HepG2 (cell line): ENCODE measurements around the gene SLC16A6. TPM values are rescaled to one million over a fixed set of nuclear protein-coding genes. Genes with fewer than 3 reads are reported as not detected.

Experiments used
- ATAD3A ChIP-seq: sonication (generic); formaldehyde crosslinking; IDR thresholded peaks from 2 replicates; pipeline ENCODE4 v1.4.0; 2020; ENCODE audit warnings: missing genetic modification reagents
- ATRX ChIP-seq: sonication (generic); formaldehyde crosslinking; IDR thresholded peaks from 2 replicates; pipeline ENCODE4 v1.4.0; 2020; ENCODE audit warnings: missing genetic modification reagents, borderline replicate concordance
- CBX5 ChIP-seq: sonication (generic); formaldehyde crosslinking; IDR thresholded peaks from 2 replicates; pipeline ENCODE4 v1.4.0; 2020; ENCODE audit warnings: missing genetic modification reagents, borderline replicate concordance
- EED ChIP-seq: sonication (generic); formaldehyde crosslinking; IDR thresholded peaks from 2 replicates; pipeline ENCODE4 v1.5.0; 2020; ENCODE audit warnings: mild to moderate bottlenecking, missing genetic modification reagents
- FOXJ3 ChIP-seq: sonication (generic); formaldehyde crosslinking; IDR thresholded peaks from 2 replicates; pipeline ENCODE4 v1.4.0; 2020; ENCODE audit warnings: missing genetic modification reagents, mild to moderate bottlenecking, borderline replicate concordance
- KDM4B ChIP-seq: sonication (generic); formaldehyde crosslinking; IDR thresholded peaks from 2 replicates; pipeline ENCODE4 v1.4.0; 2020; ENCODE audit warnings: missing genetic modification reagents
- KLF6 ChIP-seq: IDR thresholded peaks from 2 replicates; pipeline ENCODE4 v1.8.0; 2016; ENCODE audit warnings: missing biosample characterization, missing genetic modification reagents
- MAFK ChIP-seq, 2 experiments: IDR thresholded peaks in 1 of 2; conservative IDR thresholded peaks in 1 of 2; 2 replicates each; pipeline ENCODE4 v1.6.1; 2011; ENCODE audit warnings: improper control_type of control experiment in 2 of 2, low read length in 2 of 2
- MBNL3 ChIP-seq: fragments of 250-450 bp; sonication (Bioruptor Pico); conservative IDR thresholded peaks from 2 replicates; pipeline ENCODE4 v1.8.0; 2022; ENCODE audit warnings: mild to moderate bottlenecking, inconsistent platforms
- MYNN ChIP-seq: sonication (generic); formaldehyde crosslinking; IDR thresholded peaks from 2 replicates; pipeline ENCODE4 v1.4.0; 2020; ENCODE audit warnings: mild to moderate bottlenecking, low read depth, missing genetic modification reagents
- NFKBIZ ChIP-seq: IDR thresholded peaks from 2 replicates; pipeline ENCODE4 v1.6.1; 2018; ENCODE audit warnings: missing genetic modification reagents, missing compliant biosample characterization
- NR2C2 ChIP-seq: sonication (generic); formaldehyde crosslinking; IDR thresholded peaks from 2 replicates; pipeline ENCODE4 v1.4.0; 2020; ENCODE audit warnings: missing genetic modification reagents, mild to moderate bottlenecking, moderate library complexity, borderline replicate concordance
- PPARG ChIP-seq: conservative IDR thresholded peaks from 2 replicates; pipeline ENCODE4 v1.6.1; 2016; ENCODE audit warnings: missing biosample characterization, missing genetic modification reagents
- SAFB2 ChIP-seq: sonication (generic); formaldehyde crosslinking; IDR thresholded peaks from 2 replicates; pipeline ENCODE4 v1.5.1; 2020; ENCODE audit warnings: missing genetic modification reagents, low read depth, mild to moderate bottlenecking, borderline replicate concordance
- TOPORS ChIP-seq: sonication (generic); formaldehyde crosslinking; IDR thresholded peaks from 2 replicates; pipeline ENCODE4 v1.8.0; 2023; ENCODE audit warnings: mild to moderate bottlenecking, missing genetic modification reagents
- ZBTB7B ChIP-seq: sonication (generic); formaldehyde crosslinking; IDR thresholded peaks from 2 replicates; pipeline ENCODE4 v1.4.0; 2020; ENCODE audit warnings: missing genetic modification reagents
- ZNF232 ChIP-seq: sonication (generic); formaldehyde crosslinking; IDR thresholded peaks from 2 replicates; pipeline ENCODE4 v1.4.0; 2020; ENCODE audit warnings: missing genetic modification reagents, borderline replicate concordance
- ZNF382 ChIP-seq: sonication (generic); formaldehyde crosslinking; IDR thresholded peaks from 2 replicates; pipeline ENCODE4 v1.5.0; 2020; ENCODE audit warnings: missing genetic modification reagents, mild to moderate bottlenecking, borderline replicate concordance
- ZNF619 ChIP-seq: sonication (generic); formaldehyde crosslinking; IDR thresholded peaks from 2 replicates; pipeline ENCODE4 v1.4.0; 2020; ENCODE audit warnings: mild to moderate bottlenecking, missing genetic modification reagents
- ZNF713 ChIP-seq: sonication (generic); formaldehyde crosslinking; IDR thresholded peaks from 2 replicates; pipeline ENCODE4 v1.4.0; 2020; ENCODE audit warnings: mild to moderate bottlenecking, missing genetic modification reagents
- ZNF883 ChIP-seq: sonication (generic); formaldehyde crosslinking; IDR thresholded peaks from 2 replicates; pipeline ENCODE4 v1.5.1; 2020; ENCODE audit warnings: mild to moderate bottlenecking, missing genetic modification reagents; ENCODE audit errors: not compliant biosample characterization
- ZSCAN30 ChIP-seq: sonication (generic); formaldehyde crosslinking; IDR thresholded peaks from 2 replicates; pipeline ENCODE4 v1.5.0; 2020; ENCODE audit warnings: mild to moderate bottlenecking, missing genetic modification reagents
- polyA plus RNA-seq, 8 experiments: library from polyadenylated mRNA; depleted of rRNA in 3 of 8; stranded (reverse) in 7 of 8; unstranded in 1 of 8; fragments of >200 nt; fragmentation: Illumina TruSeq in 4 of 8; extraction: Trizol in 4 of 8; gene quantifications; 2 replicates each; pipeline versions ENCODE4 v1.2.1 to v1.2.3, GENCODE V29; 2011 to 2016; ENCODE audit warnings: low read depth in 4 of 8, missing spikeins in 1 of 8, mixed read lengths in 1 of 8; ENCODE audit not compliant: insufficient read depth in 1 of 8
- total RNA-seq, 5 experiments: library from RNA; depleted of rRNA; stranded (reverse); fragments of >200 nt; fragmentation: Illumina TruSeq; extraction: Trizol; gene quantifications; 2 replicates each; pipeline ENCODE4 v1.2.3, GENCODE V29; 2016; ENCODE audit warnings: low read depth in 1 of 5
- TF ChIP-seq, protein P1 (sequence below): sonication (generic); formaldehyde crosslinking; conservative IDR thresholded peaks from 2 replicates; pipeline ENCODE4 v1.4.0; 2020; ENCODE audit warnings: mild to moderate bottlenecking, missing genetic modification reagents, moderate library complexity
- TF ChIP-seq, protein P2 (sequence below): sonication (generic); formaldehyde crosslinking; IDR thresholded peaks from 2 replicates; pipeline ENCODE4 v1.4.0; 2020; ENCODE audit warnings: mild to moderate bottlenecking, missing genetic modification reagents
- TF ChIP-seq, protein P3 (sequence below): IDR thresholded peaks from 2 replicates; pipeline ENCODE4 v1.6.1; 2016; ENCODE audit warnings: missing biosample characterization, missing genetic modification reagents, low read depth

The SLC16A6 gene
- total and polyA plus RNA-seq, 2 of the 13 experiments (the other 11 are each of a cell fraction or from before 2014, with no cell fraction given): 1.1 to 44.7 TPM

DNA sequence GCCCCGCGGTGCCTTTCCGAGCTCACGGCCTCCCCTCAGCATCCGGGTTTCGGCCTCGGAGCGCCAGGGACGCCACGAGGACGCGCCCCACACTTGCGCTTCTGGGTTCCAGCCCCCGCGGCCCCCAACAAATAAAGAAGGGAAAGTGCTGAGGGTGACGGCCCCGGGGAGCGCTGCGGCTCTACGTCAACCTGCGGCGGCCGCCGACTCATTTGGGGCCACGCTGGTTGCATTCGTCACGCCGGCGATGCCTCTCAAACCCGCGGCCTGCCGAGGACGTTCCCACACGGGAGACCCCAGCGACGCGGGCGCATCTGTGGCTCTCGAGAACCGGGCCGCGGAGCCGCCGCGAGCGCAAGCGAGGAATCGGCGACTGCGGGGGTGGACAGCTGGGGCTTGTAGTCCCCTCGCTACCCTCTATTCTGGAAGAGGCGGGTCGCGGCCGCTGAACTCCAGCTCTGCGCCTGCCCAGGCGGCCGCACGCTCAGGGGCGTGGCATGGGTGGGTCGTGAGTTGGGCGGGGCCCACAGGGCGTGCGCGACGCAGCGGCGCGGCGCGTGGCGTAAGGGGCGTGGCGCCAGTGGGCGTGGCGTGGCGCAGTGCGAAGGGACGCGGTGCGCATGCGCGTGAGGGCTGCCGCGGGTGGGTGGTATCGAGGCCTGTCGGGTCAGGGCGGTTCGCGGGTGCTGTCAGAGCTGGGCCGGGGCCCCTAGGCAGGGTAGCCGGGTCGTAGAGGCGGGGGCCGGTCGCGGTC lies 43.3 kb downstream of the SLC16A6 start, which contains the start of gene AMZ2 (continued):
- no peak for TF ChIP-seq ATRX
- TF ChIP-seq ZNF232 (CRISPR knock-in tag): no peak
- TF ChIP-seq ZNF883 (CRISPR knock-in tag): peak; percentile 96
- TF ChIP-seq, protein P1, sequence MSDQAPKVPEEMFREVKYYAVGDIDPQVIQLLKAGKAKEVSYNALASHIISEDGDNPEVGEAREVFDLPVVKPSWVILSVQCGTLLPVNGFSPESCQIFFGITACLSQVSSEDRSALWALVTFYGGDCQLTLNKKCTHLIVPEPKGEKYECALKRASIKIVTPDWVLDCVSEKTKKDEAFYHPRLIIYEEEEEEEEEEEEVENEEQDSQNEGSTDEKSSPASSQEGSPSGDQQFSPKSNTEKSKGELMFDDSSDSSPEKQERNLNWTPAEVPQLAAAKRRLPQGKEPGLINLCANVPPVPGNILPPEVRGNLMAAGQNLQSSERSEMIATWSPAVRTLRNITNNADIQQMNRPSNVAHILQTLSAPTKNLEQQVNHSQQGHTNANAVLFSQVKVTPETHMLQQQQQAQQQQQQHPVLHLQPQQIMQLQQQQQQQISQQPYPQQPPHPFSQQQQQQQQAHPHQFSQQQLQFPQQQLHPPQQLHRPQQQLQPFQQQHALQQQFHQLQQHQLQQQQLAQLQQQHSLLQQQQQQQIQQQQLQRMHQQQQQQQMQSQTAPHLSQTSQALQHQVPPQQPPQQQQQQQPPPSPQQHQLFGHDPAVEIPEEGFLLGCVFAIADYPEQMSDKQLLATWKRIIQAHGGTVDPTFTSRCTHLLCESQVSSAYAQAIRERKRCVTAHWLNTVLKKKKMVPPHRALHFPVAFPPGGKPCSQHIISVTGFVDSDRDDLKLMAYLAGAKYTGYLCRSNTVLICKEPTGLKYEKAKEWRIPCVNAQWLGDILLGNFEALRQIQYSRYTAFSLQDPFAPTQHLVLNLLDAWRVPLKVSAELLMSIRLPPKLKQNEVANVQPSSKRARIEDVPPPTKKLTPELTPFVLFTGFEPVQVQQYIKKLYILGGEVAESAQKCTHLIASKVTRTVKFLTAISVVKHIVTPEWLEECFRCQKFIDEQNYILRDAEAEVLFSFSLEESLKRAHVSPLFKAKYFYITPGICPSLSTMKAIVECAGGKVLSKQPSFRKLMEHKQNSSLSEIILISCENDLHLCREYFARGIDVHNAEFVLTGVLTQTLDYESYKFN (CRISPR knock-in tag): no peak; the same call in 1 of the 2 replicates
- TF ChIP-seq ATAD3A (CRISPR knock-in tag): 0 out of 2 replicates have a peak, but pooled peaks have one; percentile 36
- no peak; the same call in 1 of the 2 replicates for TF ChIP-seq PPARG (CRISPR knock-in tag)
- no peak; the same call in 1 of the 2 replicates for TF ChIP-seq FOXJ3 (CRISPR knock-in tag)
- peak; percentile 45 for TF ChIP-seq ZNF619
- TF ChIP-seq, protein P2, sequence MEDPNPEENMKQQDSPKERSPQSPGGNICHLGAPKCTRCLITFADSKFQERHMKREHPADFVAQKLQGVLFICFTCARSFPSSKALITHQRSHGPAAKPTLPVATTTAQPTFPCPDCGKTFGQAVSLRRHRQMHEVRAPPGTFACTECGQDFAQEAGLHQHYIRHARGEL (CRISPR knock-in tag): peak; percentile 94
- peak; percentile 77 for TF ChIP-seq ZBTB7B (CRISPR knock-in tag)
- peak; percentile 89 for TF ChIP-seq EED (CRISPR knock-in tag)
- peak; percentile 67; the same call in 1 of the 2 replicates for TF ChIP-seq NFKBIZ (CRISPR knock-in tag)
- TF ChIP-seq MYNN: no peak
- peak; percentile 11; the same call in 1 of the 2 replicates for TF ChIP-seq CBX5 (CRISPR knock-in tag)
- no peak; the same call in 1 of the 2 replicates for TF ChIP-seq NR2C2 (CRISPR knock-in tag)
- no peak for TF ChIP-seq MBNL3 (CRISPR knock-in tag)
- TF ChIP-seq ZNF713 (CRISPR knock-in tag): no peak; the same call in 1 of the 2 replicates
- TF ChIP-seq KLF6: peak; percentile 97
- peak; percentile 34; the same call in 1 of the 2 replicates for TF ChIP-seq KDM4B (CRISPR knock-in tag)
- TF ChIP-seq MAFK (conservative IDR thresholded peaks at IDR 0.05 in 1 of 2, IDR thresholded peaks at IDR 0.05 in 1 of 2; ENCODE audit: low read length in 2 of 2): no peak
- TF ChIP-seq TOPORS (CRISPR knock-in tag): peak; percentile 95
- TF ChIP-seq SAFB2 (CRISPR knock-in tag): no peak; the same call in none of the 2 replicates
- no peak for TF ChIP-seq ZSCAN30 (CRISPR knock-in tag)
- TF ChIP-seq, protein P3, sequence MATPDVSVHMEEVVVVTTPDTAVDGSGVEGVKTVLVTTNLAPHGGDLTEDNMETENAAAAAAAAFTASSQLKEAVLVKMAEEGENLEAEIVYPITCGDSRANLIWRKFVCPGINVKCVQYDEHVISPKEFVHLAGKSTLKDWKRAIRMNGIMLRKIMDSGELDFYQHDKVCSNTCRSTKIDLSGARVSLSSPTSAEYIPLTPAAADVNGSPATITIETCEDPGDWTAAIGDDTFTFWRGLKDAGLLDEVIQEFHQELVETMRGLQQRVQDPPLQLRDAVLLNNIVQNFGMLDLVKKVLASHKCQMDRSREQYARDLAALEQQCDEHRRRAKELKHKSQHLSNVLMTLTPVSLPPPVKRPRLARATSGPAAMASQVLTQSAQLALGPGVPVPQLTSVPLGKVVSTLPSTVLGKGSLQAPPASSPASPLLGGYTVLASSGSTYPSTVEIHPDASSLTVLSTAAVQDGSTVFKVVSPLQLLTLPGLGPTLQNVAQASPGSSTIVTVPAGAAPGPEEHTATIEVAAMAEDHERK (CRISPR knock-in tag): peak; percentile 98
- no peak for TF ChIP-seq ZNF382
